22Rv1 (cell line): ENCODE results near the gene TMEM131.
"Not testable (repeated sequence)": the region's sequence is repeated elsewhere in the genome, so short reads cannot be mapped to it uniquely, and the experiment has no call there.

Experiments
- ZFX ChIP-seq: fragments of 450-650 bp; IDR thresholded peaks from 2 replicates; pipeline ENCODE4 v1.6.1; 2017; ENCODE audit warnings: antibody characterized with exemption, borderline replicate concordance
- TF ChIP-seq, protein P1 (sequence below): fragments of 450-650 bp; IDR thresholded peaks from 2 replicates; pipeline ENCODE4 v1.5.1; 2017; ENCODE audit warnings: mild to moderate bottlenecking

DNA sequence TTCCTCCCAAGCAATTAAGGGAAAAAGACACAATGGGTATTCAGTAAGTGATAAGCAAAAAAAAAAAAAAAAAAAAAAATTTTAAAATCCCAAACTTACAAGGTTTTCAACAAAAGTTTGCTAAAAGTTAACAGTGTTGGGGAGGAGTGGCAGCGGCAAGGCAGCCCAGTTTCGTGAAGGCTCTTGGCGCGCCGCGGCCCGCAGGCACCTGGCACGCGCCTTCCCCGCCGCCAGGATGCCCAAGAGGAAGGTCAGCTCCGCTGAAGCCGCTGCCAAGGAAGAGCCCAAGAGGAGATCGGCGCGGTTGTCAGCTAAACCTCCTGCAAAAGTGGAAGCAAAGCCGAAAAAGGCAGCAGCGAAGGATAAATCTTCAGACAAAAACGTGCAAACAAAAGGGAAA lies 168.7 kb downstream of the TMEM131 start:
- TF ChIP-seq, protein P1, sequence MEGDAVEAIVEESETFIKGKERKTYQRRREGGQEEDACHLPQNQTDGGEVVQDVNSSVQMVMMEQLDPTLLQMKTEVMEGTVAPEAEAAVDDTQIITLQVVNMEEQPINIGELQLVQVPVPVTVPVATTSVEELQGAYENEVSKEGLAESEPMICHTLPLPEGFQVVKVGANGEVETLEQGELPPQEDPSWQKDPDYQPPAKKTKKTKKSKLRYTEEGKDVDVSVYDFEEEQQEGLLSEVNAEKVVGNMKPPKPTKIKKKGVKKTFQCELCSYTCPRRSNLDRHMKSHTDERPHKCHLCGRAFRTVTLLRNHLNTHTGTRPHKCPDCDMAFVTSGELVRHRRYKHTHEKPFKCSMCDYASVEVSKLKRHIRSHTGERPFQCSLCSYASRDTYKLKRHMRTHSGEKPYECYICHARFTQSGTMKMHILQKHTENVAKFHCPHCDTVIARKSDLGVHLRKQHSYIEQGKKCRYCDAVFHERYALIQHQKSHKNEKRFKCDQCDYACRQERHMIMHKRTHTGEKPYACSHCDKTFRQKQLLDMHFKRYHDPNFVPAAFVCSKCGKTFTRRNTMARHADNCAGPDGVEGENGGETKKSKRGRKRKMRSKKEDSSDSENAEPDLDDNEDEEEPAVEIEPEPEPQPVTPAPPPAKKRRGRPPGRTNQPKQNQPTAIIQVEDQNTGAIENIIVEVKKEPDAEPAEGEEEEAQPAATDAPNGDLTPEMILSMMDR = not testable (repeated sequence)
- TF ChIP-seq ZFX = not testable (repeated sequence)
